ENCODE data around the gene JADE2. TPM values are rescaled to one million over a fixed set of nuclear protein-coding genes. Genes with fewer than 3 reads are reported as not detected.
A peak's percentile ranks its signal among the peaks of the same experiment; 100 is the strongest.

Gene JADE2
- total RNA-seq, 6 experiments from 2014 or later = 6.1 to 14.8 (median 8.4) TPM

- peaks cover 0 to 27% (median 11%) of the 10 kb centered on the region in 4 donors for H3K4me1 ChIP-seq
Observed at GRCh38 chr5:134533115-134533815, 7.8 kb downstream of the JADE2 start.

GRCh38 chr5:134534058-134534725 is 8.7 kb downstream of the JADE2 start:
- Histone ChIP-seq H3K36me3 (peaks cover 0 to 17% (median 0%) of the 10 kb centered on the region in 4 donors), H3K27me3 (no peaks in the 10 kb centered on the region), H3K27ac (no peak overlapping the region), H3K9me3 (no peaks in the 10 kb centered on the region), H3K4me1 (peaks cover 0 to 19% (median 7%) of the 10 kb centered on the region in 4 donors), H3K4me3 (no peak overlapping the region)
- ATAC-seq (no peak), DNase-seq (no peak)
- intact Hi-C loops (cut with DNase I) = loop anchor here in 1 of 2 donors (10.0 kb wide), 1 partner anchor 119 kb away; the partner anchor contains the start of gene CDKN2AIPNL
- TF ChIP-seq POLR2A (IDR thresholded peaks at IDR 0.05) (no peak), CTCF (IDR thresholded peaks at IDR 0.05) (no peak)
- WGBS (ENCODE audit: insufficient coverage, low coverage, low lambda C conversion rate, missing lambda C conversion rate) = no CpG with 5 or more reads among the region's 10 CpGs

More at GRCh38 chr5:134533115-134533815, 7.8 kb downstream of the JADE2 start:
- 58% methylated on average over 7 of the region's 10 CpGs for WGBS (ENCODE audit: insufficient coverage, low coverage, low lambda C conversion rate, missing lambda C conversion rate)
- Histone ChIP-seq H3K27ac (no peak overlapping the region), H3K9me3 (no peaks in the 10 kb centered on the region), H3K27me3 (no peaks in the 10 kb centered on the region), H3K36me3 (peaks cover 0 to 16% (median 0%) of the 10 kb centered on the region in 4 donors), H3K4me3 (no peak overlapping the region)
- no peak for DNase-seq
- peak; percentile 13 to 61 (median 40) for ATAC-seq
- intact Hi-C loops (cut with DNase I) = loop anchor here in 1 of 2 donors (10.0 kb wide), 1 partner anchor 118 kb away; the partner anchor contains the start of gene CDKN2AIPNL
- TF ChIP-seq CTCF (IDR thresholded peaks at IDR 0.05) (no peak), POLR2A (IDR thresholded peaks at IDR 0.05) (no peak)

GRCh38 chr5:134534726-134535110 is 9.2 kb downstream of the JADE2 start:
- no CpG with 5 or more reads among the region's 5 CpGs for WGBS (ENCODE audit: insufficient coverage, low coverage, low lambda C conversion rate, missing lambda C conversion rate)
- TF ChIP-seq CTCF (IDR thresholded peaks at IDR 0.05) (no peak), POLR2A (IDR thresholded peaks at IDR 0.05) (no peak)
- no peak for DNase-seq
- Histone ChIP-seq H3K4me3 (no peak overlapping the region), H3K4me1 (peaks cover 0 to 13% (median 5%) of the 10 kb centered on the region in 4 donors), H3K27me3 (no peaks in the 10 kb centered on the region), H3K27ac (no peak overlapping the region), H3K36me3 (peaks cover 0 to 20% (median 2%) of the 10 kb centered on the region in 4 donors), H3K9me3 (no peaks in the 10 kb centered on the region)
- ATAC-seq = no peak
- intact Hi-C loops (cut with DNase I) = loop anchor here in 1 of 2 donors (10.0 kb wide), 1 partner anchor 120 kb away; the partner anchor contains the start of gene CDKN2AIPNL

- no peak for ATAC-seq
- peak in 1 of 3 donors; percentile 18 for DNase-seq
- Histone ChIP-seq H3K27ac (no peak overlapping the region), H3K4me3 (no peak overlapping the region), H3K27me3 (no peaks in the 10 kb centered on the region), H3K4me1 (peaks cover 0 to 4% (median 0%) of the 10 kb centered on the region in 4 donors), H3K9me3 (no peaks in the 10 kb centered on the region), H3K36me3 (peaks cover 0 to 34% (median 10%) of the 10 kb centered on the region in 4 donors)
- TF ChIP-seq POLR2A (IDR thresholded peaks at IDR 0.05) = no peak
- TF ChIP-seq CTCF (IDR thresholded peaks at IDR 0.05) = no peak
- 40% methylated on average over 1 of the region's 1 CpG for WGBS (ENCODE audit: insufficient coverage, low coverage, low lambda C conversion rate, missing lambda C conversion rate)
- intact Hi-C loops (cut with DNase I) = loop anchor here in 1 of 2 donors (10.0 kb wide), 1 partner anchor 122 kb away; the partner anchor contains the start of gene CDKN2AIPNL
Observed at GRCh38 chr5:134536876-134537275, 11.4 kb downstream of the JADE2 start.

All from right lobe of liver (tissue), 6 donors.